Activated CD4-positive, alpha-beta T cell treated with anti-CD3 and anti-CD28 coated beads for 4 hours (primary cell): Measurements from ENCODE around the gene GTPBP6.
"Not testable (repeated sequence)": the region's sequence is repeated elsewhere in the genome, so short reads cannot be mapped to it uniquely, and the experiment has no call there.

Experiments
- DNase-seq, 2 donors: peaks; one replicate each; pipeline ENCODE4 v3.0.0-alpha.2; 2020

The GTPBP6 gene

GRCh38 chrX:351324-351641 is 32.7 kb upstream of the GTPBP6 start:
- DNase-seq = not testable (repeated sequence)

DNA sequence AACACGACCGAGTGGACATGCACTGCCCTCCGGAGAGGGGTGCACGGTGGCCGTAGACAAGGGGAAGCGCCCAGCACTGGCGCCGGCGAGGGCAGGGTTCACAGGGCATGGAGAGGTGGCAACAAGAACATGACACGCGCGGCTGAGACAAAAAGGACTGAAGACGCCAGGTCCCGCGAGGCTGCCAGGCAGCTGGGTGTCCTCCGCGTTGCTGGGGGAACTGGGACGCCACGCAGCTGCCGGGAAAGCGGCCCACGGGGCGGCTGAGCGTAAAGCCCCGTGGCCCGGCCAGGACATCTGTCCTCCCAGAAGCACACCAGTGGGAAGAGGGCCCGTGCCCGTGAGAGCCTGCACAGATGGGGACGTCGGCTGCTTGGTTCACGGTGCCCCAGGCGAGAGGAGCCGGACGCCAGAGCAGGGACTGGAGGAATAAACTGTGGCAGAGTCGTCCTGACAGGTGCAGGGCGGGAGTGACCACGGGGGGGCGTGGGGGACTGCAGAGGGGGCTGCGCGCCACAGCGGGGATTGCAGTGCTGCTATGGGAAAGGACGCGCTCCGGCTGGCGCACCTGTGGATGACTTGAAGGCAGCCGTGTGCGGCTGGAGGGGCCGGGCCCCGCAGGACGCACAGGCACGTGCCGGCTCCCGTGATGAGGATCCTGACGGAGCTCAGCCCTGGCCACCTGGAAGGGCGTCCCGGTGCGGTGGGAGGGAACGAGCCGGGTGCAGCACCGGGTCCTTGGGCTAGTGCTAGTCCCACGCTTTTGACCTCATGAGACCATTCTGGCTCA is 32.1 kb upstream of the GTPBP6 start:
- no peak for DNase-seq

DNA sequence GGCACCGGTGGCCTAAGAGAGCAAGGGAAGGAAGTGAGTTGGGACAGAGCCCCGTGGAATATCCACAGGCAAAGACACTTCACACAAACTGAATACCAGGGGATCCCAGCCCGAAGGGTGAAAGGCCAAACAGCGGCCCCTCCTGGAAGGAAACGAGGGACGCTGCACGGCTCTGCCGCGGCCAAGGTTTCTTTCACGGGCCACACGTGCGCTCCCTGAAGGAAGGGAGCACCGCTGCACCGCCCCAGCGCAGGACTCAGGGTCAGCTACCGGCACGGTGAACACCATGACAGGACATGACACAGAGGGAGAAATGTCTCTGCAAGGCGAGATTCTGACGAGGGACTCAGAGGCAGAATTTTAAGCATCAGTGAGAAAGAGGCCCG is 31.5 kb upstream of the GTPBP6 start:
- DNase-seq = no peak

DNA sequence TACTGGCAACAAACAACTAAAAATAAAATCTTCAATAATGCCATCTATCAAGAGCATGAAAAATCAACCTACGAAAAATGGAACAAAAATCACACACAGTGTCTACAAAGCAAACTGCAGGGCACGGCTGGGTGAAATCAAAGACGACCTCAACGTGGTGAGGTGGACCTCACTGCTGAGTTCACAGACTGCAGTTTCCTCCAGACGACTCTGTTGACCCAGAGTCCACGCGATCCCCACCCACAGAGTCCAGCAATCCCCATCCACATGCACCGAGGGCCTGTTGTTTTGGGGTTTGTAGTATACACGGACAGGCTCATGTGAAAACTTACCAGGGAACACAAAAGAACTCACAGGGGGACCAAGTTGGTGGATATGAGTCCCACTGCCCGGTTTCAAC is 31.1 kb upstream of the GTPBP6 start:
- DNase-seq = no peak

DNA sequence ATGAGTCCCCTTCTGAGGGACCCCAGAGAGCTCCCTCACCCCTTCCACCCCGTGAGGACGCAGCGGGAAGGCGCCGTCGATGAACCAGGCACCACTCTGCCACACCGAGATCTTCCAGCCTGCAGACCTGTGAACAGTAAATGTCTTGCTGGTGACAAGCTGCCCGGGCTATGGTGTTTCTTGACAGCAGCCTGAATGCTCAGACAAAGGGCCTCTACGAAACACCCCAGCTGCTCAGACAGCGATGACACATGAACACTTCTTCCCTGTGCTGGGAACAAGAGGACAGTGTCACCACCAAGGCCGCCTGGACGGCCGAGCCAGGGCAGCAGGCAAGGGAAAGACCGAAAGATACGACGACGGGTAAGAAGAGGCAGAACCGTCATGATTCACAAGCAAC is 30.6 kb upstream of the GTPBP6 start:
- no peak for DNase-seq

- no peak for DNase-seq
Measured at GRCh38 chrX:348461-349117, 30.0 kb upstream of the GTPBP6 start.

DNA sequence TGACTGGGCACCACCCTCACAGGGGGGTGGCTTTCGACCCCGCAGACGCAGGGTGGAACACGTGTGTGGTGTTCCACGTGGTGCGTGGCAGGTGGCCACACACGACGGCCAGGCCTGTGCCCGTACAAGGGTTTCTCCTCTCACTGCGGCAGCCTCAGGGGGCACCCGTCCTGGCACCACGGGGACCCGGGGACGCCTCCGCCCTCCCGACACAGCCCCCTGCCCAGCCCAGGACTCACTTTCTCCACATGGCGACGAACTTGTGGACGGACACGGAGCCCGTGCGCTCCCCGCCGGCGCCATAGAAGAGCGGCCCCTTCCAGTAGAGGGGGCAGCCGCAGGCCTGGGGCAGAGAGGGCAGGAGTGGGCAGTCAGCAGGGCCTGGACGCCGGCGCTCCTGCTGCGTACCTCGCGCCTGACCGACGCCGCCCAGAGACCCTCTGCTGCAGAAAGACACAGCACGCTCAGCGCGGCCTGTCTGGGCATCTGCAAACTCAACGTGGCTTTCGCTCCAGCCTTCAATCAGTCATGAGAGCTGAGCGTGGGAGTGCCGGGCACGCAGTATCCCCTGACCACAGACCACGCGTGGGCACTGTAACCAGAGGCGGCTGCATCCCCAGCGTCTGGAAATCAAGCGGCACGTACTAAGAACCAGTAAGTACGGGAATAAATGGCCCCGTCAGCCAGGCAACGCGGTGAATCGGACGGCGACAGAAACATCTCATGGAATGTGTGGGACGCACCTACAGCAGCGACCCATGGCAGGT is 28.9 kb upstream of the GTPBP6 start:
- DNase-seq = no peak

DNA sequence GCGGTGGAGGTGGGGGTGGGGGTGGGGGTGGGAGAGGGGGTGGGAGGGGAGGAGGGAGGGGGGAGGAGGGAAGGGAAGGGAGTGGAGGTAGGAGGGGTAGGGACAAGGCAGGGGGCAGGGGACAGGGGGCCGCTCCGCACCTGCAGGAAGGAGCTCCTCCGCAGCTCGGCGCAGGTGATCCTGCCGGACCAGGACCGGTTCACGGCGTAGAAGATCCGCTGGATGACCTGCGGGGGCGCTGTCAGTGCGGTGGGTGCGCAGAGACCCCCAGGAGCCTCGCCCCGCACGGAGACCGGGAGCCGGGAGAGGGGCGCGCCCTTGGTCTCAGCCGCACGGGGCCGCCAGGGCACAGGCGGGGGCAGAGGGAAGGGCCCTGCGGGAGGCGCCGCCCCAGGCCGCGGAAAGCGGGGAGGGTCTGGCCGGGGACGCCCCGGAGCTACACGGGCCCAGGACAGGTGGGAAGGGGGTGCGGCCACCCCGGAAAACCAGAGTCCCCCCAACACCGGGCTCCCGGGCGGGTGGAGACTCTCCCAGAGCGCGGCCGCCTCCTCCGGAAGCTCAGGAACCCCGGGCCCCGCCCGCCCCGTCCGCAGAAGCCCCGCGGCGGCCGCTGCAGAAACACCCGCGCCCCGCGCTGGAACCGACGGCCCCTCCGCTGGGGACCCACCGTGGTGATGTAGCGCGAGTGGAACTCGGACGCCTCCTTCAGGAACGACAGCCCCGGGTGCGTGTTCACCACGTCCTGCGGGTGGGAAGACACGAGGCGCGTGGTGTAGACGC is 27.6 kb upstream of the GTPBP6 start:
- DNase-seq = no peak

- DNase-seq = no peak
Measured at GRCh38 chrX:345020-345925, 26.7 kb upstream of the GTPBP6 start.

GRCh38 chrX:344371-344901 is 25.8 kb upstream of the GTPBP6 start:
- no peak for DNase-seq

DNA sequence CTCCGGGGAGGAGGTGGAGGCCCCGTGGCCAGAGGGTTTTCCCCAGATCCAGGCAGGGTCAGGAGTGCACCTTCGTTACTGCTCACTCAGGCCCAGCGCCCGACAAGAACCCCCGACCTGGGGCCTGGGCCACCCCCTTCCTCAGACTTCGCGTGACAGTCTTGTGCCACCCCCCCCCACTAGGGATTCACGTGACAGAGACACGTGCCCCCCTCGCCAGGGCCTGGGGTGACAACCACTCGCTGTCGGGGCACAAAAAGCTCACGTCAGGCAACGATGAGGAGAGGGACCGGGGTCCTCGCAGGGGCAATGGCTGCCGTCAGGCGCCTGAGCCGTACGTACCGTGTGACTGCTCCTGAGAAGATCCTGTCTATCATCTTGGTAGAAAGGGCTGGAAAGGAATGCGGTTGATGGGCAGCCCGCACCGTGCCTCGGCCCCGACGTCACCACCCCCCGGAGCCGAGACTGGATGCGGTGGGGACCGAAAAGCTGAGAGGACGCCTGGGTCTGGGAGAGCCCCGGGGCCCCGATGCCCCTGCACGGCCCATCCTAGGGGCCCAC is 23.0 kb upstream of the GTPBP6 start:
- DNase-seq = no peak

GRCh38 chrX:340641-341423 is 22.2 kb upstream of the GTPBP6 start:
- no peak for DNase-seq

DNA sequence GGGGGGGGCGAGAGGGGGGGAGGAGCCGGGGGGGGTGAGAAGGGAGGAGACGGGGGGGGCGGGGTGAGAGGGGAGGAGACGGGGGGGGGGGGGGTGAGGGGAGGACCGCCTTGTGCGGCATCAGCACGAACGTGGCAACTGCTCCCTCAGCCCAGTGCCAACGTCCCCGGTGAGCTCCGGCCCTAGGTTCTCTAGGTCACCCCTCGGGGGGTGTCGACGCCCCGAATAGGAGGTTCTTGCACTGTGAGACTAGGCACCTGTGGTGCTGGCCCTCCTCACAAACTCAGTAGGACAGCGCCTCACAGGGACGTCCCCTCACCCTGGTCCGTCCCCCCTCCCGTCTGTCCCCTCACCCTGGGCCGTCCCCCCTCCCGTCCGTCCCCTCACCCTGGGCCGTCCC is 21.5 kb upstream of the GTPBP6 start:
- no peak for DNase-seq

DNA sequence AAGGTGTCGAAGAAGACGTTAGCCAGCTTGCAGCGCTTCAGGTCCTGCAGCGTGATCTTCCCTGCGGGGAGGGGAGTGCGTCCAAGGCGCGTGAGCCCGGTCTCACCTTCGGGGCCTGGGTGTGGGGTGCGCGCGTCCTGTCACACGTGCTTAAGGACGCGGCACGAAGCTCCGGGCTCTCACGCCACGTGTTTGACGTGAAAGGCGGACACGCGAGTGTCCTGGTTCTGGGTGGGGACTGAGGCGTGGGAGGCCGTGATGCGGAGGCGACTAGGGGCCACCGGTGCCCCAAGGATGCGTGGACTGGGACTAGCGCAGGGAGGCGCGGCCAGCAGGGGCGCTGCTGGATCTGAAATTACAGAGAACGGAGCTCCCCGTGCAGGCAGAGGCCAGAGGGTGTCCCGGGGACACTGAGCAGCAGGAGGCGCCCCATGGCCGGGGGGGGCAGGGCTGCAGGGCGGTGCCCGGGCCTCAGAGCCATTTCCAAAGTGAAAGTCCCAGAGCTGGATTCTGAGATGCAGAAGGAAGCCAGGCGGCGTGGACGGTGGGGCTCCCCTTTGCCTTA is 20.3 kb upstream of the GTPBP6 start:
- no peak for DNase-seq

DNA sequence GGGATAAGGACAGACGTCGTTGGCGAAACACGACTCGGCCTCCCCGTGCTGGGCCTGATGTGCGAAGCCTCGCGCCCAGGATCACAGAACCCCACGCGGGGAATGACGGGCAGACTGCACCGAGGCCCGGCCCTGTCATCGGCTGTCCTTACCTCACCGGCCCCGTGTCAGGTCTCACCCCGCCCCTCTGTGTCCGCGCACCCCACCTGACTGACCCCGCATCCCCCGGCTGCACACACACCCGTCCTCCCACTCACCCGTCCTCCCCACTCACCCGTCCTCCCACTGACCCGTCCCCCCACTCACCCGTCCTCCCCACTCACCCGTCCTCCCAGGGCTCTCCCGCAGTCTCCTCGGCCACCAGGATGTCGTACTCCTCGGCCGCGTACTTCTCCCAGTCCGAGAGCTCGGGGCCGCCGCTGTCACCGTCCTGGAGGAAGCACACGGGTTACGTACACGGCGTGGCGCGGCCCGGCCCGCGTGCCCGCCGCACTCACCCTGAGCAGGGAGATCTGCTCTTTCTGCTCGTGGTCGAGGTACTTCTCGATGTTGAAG is 19.8 kb upstream of the GTPBP6 start:
- DNase-seq = no peak

- DNase-seq = no peak
Measured at GRCh38 chrX:337331-337831, 18.8 kb upstream of the GTPBP6 start.

GRCh38 chrX:336227-336626 is 17.6 kb upstream of the GTPBP6 start:
- no peak for DNase-seq

DNA sequence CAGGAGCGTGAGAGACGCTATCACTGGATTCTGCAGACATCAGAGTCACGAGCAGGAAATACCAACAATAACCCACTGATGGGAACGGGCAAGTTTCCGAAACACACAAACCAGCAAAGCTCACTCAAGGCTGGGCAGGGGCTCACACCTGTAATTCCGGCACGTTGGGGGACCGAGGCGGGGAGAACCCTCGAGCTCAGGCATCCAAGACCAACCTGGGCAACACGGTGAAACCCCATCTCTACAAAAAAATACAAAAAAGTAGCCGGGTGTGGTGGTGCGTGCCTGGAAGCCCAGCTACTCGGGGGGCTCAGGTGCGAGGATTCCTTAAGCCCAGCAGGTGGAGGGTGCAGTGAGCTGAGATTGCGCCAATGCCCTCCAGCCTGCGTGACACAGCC is 17.2 kb upstream of the GTPBP6 start:
- DNase-seq = no peak

DNA sequence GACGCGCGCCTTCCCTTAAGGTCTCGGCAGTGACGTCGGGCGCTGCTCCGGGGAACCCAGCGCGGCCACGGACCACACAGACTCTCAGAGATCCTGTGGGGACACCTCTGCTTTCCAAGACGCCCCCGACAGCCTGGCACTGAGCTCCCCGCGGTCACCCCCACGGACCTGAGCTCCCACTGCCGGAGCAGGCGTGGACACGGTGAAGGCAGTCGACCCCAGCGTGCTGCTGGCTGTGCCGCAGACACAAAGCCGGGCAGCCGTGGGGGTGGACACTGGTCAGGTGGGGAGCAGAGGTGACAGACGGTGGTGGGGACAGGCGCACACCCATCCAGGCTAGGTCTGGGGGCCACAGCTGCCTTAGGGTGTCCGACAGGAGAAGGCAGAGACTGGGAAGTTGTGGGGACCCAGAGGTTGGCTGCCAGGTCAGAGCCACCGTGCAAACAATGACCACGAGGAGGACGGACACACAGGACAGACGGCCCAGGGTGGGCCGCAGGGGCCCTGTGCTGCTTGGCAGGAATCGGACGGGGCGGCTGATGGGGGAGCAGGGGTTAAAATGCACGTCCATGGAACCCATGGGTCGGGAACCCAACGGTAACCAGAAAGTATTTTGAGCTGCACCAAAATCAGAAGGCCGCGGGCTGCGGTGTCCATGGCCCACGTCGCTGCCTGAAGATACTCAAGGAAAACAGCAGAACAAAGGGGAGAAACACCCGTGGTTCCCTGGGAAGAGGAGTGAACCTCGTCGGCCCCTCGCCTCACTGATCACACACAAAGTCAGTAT is 16.6 kb upstream of the GTPBP6 start:
- no peak for DNase-seq
